DOHH2 (cell line): Measurements from ENCODE around the gene COL20A1.

Source experiments
- H3F3A ChIP-seq: fragments of 200-600 bp; sonication (generic), shearing (Covaris generic); 2 replicates; pipeline ENCODE4 v1.6.0; 2016; ENCODE audit warnings: antibody characterized with exemption, mild to moderate bottlenecking; ENCODE audit not compliant: control insufficient read depth, insufficient read depth
- H3K27ac ChIP-seq: fragments of 200-600 bp; sonication (generic); 2 replicates; pipeline ENCODE4 v1.5.1; 2014; ENCODE audit warnings: low read depth, mild to moderate bottlenecking, low read length, moderate library complexity
- H3K27me3 ChIP-seq: fragments of 200-600 bp; sonication (generic); 2 replicates; pipeline ENCODE4 v1.6.1; 2014; ENCODE audit warnings: mild to moderate bottlenecking, low read length, mixed read lengths; ENCODE audit not compliant: control insufficient read depth
- H3K36me3 ChIP-seq: fragments of 200-600 bp; sonication (generic); 2 replicates; pipeline ENCODE4 v1.6.1; 2014; ENCODE audit warnings: mild to moderate bottlenecking, low read length, moderate library complexity, mixed read lengths; ENCODE audit not compliant: control insufficient read depth
- H3K4me1 ChIP-seq: fragments of 200-600 bp; sonication (generic); 2 replicates; pipeline ENCODE4 v1.6.1; 2014; ENCODE audit warnings: mild to moderate bottlenecking, low read length, mixed read lengths; ENCODE audit not compliant: control insufficient read depth
- H3K4me2 ChIP-seq: fragments of 200-600 bp; sonication (generic); 2 replicates; pipeline ENCODE4 v1.6.0; 2014; ENCODE audit warnings: mild to moderate bottlenecking, low read length, moderate library complexity
- H3K4me3 ChIP-seq: fragments of 200-600 bp; sonication (generic); 2 replicates; pipeline ENCODE4 v1.5.1; 2014; ENCODE audit warnings: mild to moderate bottlenecking, low read length, mixed read lengths
- H3K79me2 ChIP-seq: fragments of 200-600 bp; sonication (generic); 2 replicates; pipeline ENCODE4 v1.6.1; 2014; ENCODE audit warnings: mild to moderate bottlenecking, low read length, mixed read lengths; ENCODE audit not compliant: control insufficient read depth
- H3K9me2 ChIP-seq: fragments of 200-600 bp; sonication (generic); replicated peaks from 2 replicates; pipeline ENCODE4 v1.6.1; 2014; ENCODE audit warnings: mild to moderate bottlenecking, low read length, mixed read lengths; ENCODE audit not compliant: control insufficient read depth
- H3K9me3 ChIP-seq: fragments of 200-600 bp; sonication (generic); 2 replicates; pipeline ENCODE4 v1.6.1; 2014; ENCODE audit warnings: antibody characterized with exemption, low read length, mixed read lengths; ENCODE audit not compliant: control insufficient read depth, insufficient read depth
- H4K20me1 ChIP-seq: fragments of 200-600 bp; sonication (generic); 2 replicates; pipeline ENCODE4 v1.6.0; 2014; ENCODE audit warnings: low read depth, mild to moderate bottlenecking, antibody characterized with exemption, low read length, moderate library complexity; ENCODE audit not compliant: control insufficient read depth, insufficient read depth
- CTCF ChIP-seq: fragments of 200-600 bp; sonication (generic); IDR thresholded peaks from one replicate; pipeline ENCODE4 v1.5.1; 2014; ENCODE audit warnings: antibody characterized with exemption, mild to moderate bottlenecking, low read depth, low read length; ENCODE audit not compliant: poor library complexity, severe bottlenecking
- EZH2phosphoT487 ChIP-seq: fragments of 200-600 bp; sonication (generic); IDR thresholded peaks from 2 replicates; pipeline ENCODE4 v1.6.1; 2017; ENCODE audit warnings: borderline replicate concordance, mild to moderate bottlenecking, antibody characterized with exemption, low read length, moderate library complexity, mixed read lengths

COL20A1 gene

DNA sequence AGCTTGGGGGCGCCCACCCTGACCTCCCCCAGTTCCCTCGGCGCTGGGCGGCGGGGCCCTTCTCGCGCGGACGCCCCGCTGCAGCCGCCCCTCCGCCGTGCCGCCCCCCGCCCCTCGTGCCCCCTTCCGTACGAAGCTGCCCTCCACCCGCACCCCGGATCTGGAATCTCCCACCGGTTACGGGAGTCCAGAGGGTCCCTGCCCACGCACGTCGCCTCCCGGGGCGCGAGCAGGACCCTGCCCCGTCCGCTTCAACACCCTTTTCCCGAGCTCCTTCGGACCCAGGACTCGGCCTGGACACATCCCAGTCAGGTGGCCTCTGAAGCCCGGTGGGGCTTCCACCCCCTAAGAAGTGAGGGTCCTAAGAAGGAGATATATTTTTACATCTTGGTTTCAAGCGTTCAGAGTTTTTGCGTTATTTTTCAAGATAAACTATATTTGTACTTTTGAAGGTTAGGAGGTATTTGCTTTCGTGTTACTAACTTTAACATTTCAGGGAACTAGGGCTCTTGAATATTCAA lies 19.9 kb upstream of the COL20A1 start:
- Histone ChIP-seq H3K9me3 (no peaks in the 10 kb centered on the region), H3K4me2 (peak overlapping the region; percentile 99), H3K79me2 (peaks cover 46% of the 10 kb centered on the region), H3K36me3 (peaks cover 26% of the 10 kb centered on the region), H3K27ac (no peak overlapping the region; the same call in 1 of the 2 replicates), H4K20me1 (peaks cover 12% of the 10 kb centered on the region), H3K9me2 (no peaks in the 10 kb centered on the region), H3K4me1 (peaks cover 12% of the 10 kb centered on the region), H3K4me3 (peak overlapping the region; percentile 99), H3F3A (no peaks in the 10 kb centered on the region), H3K27me3 (no peaks in the 10 kb centered on the region)
- TF ChIP-seq CTCF (no peak), EZH2phosphoT487 (no peak)

GRCh38 chr20:63273635-63274380 lies 19.2 kb upstream of the COL20A1 start:
- Histone ChIP-seq H3K9me3 (no peaks in the 10 kb centered on the region), H3K79me2 (peaks cover 46% of the 10 kb centered on the region), H3F3A (no peaks in the 10 kb centered on the region), H4K20me1 (peaks cover 12% of the 10 kb centered on the region), H3K4me3 (peak overlapping the region; percentile 99), H3K27me3 (no peaks in the 10 kb centered on the region), H3K4me2 (peak overlapping the region; percentile 99), H3K9me2 (no peaks in the 10 kb centered on the region), H3K4me1 (peaks cover 12% of the 10 kb centered on the region), H3K36me3 (peaks cover 29% of the 10 kb centered on the region), H3K27ac (no peak overlapping the region; the same call in 1 of the 2 replicates)
- TF ChIP-seq CTCF (no peak), EZH2phosphoT487 (no peak)

DNA sequence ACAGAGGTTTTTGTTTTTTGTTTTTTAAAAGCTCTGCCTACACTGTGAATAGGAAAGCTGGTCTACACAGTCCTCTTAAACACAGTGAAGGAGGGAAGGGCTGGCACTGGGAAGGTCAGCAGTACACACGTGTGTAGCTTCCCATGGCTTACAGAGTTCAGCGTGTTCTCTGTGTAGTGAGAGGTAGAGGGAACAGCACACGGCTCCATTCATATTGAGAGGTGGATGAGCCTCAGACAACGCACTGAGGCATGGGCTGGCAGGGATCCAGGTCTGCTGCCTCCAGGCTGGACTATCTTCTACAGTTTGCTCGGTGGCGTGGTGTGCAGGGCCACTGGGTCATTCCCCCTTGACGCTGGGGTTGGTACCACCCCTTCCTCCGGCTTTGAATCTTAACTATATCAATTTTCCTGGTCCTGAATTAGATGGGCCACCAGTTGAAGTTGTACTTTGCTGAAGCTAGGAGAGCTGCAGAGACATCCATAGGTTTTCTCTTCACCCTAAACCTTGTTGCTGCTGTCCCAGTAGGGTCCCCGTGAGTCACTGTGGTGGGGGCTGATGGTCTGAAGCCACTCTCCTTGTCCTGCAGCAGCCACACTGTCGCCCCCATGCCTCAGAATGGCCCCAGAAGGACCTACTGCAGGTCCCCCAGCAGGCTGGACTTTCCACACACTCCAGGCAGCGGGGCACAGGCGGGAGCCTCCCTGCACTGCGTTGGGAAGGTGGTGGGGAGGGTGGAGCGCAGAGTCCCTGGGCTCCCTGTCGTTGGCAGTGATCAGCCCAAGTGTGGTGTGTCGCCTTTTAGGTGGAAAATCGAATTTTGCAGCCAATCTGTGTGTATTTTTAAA lies 18.4 kb upstream of the COL20A1 start:
- H4K20me1 ChIP-seq: peaks cover 12% of the 10 kb centered on the region
- peaks cover 12% of the 10 kb centered on the region for H3K4me1 ChIP-seq
- peaks cover 32% of the 10 kb centered on the region for H3K36me3 ChIP-seq
- no peaks in the 10 kb centered on the region for H3K9me2 ChIP-seq
- H3K79me2 ChIP-seq: peaks cover 46% of the 10 kb centered on the region
- TF ChIP-seq CTCF: no peak
- TF ChIP-seq EZH2phosphoT487: no peak
- H3K4me3 ChIP-seq: peak overlapping the region; percentile 10; the same call in 1 of the 2 replicates
- H3K9me3 ChIP-seq: no peaks in the 10 kb centered on the region
- no peaks in the 10 kb centered on the region for H3K27me3 ChIP-seq
- peak overlapping the region; percentile 99 for H3K4me2 ChIP-seq
- H3F3A ChIP-seq: no peaks in the 10 kb centered on the region
- H3K27ac ChIP-seq: no peak overlapping the region
